Stimulated activated CD8-positive, alpha-beta memory T cell treated with anti-CD3 and anti-CD28 coated beads, Interleukin-4, amount 100 ng/mL, for 4 hours (primary cell): ENCODE results near the gene SEMA5A.
"Not testable (repeated sequence)": the region's sequence is repeated elsewhere in the genome, so short reads cannot be mapped to it uniquely, and the experiment has no call there.

Source experiments
- DNase-seq, 2 donors: peaks; one replicate each; pipeline ENCODE4 v3.0.0-alpha.2; 2020; ENCODE audit warnings: low read depth in 2 of 2, low spot score in 1 of 2

The SEMA5A gene

GRCh38 chr5:9373571-9373970, 172.3 kb downstream of the SEMA5A start:
- no peak for DNase-seq

GRCh38 chr5:9370256-9370655, 175.6 kb downstream of the SEMA5A start:
- DNase-seq, result no peak

- no peak for DNase-seq
Measured at GRCh38 chr5:9365512-9365911, 180.4 kb downstream of the SEMA5A start.

GRCh38 chr5:9363449-9363848, 182.4 kb downstream of the SEMA5A start:
- DNase-seq, result no peak

GRCh38 chr5:9363026-9363425, 182.8 kb downstream of the SEMA5A start:
- DNase-seq, result no peak

GRCh38 chr5:9362600-9362999, 183.3 kb downstream of the SEMA5A start:
- no peak for DNase-seq

GRCh38 chr5:9361835-9362234, 184.0 kb downstream of the SEMA5A start:
- no peak for DNase-seq

- DNase-seq, result no peak
Measured at GRCh38 chr5:9358961-9359685, 186.8 kb downstream of the SEMA5A start.

GRCh38 chr5:9356351-9356825, 189.5 kb downstream of the SEMA5A start:
- DNase-seq, result no peak

GRCh38 chr5:9354336-9355081, 191.4 kb downstream of the SEMA5A start:
- no peak for DNase-seq

- DNase-seq, result not testable (repeated sequence)
Measured at GRCh38 chr5:9353048-9353447, 192.8 kb downstream of the SEMA5A start.

GRCh38 chr5:9351546-9351945, 194.3 kb downstream of the SEMA5A start:
- no peak for DNase-seq

GRCh38 chr5:9350301-9350797, 195.5 kb downstream of the SEMA5A start:
- no peak for DNase-seq

GRCh38 chr5:9348401-9348996, 197.4 kb downstream of the SEMA5A start:
- no peak for DNase-seq

GRCh38 chr5:9347541-9348295, 198.2 kb downstream of the SEMA5A start:
- no peak for DNase-seq

- DNase-seq, result no peak
Measured at GRCh38 chr5:9347032-9347431, 198.8 kb downstream of the SEMA5A start.

GRCh38 chr5:9344751-9345240, 201.1 kb downstream of the SEMA5A start:
- DNase-seq, result no peak

- no peak for DNase-seq
Measured at GRCh38 chr5:9343146-9343850, 202.6 kb downstream of the SEMA5A start.

GRCh38 chr5:9342161-9342787, 203.6 kb downstream of the SEMA5A start:
- DNase-seq, result no peak

- no peak for DNase-seq
Measured at GRCh38 chr5:9340085-9340484, 205.8 kb downstream of the SEMA5A start.
